ENCODE measurements around the gene PTPRB. TPM values are rescaled to one million over a fixed set of nuclear protein-coding genes. Genes with fewer than 3 reads are reported as not detected.

Gene PTPRB
- total and polyA plus RNA-seq, 2 of the 4 experiments (the other 2 are of a cell fraction), result 4.1 to 6.5 TPM

- H3K4ac ChIP-seq (ENCODE audit: low read depth, low read length), result no peak overlapping the region
- TF ChIP-seq NFE2L2 (IDR thresholded peaks at IDR 0.05; ENCODE audit: low read depth, low read length) (no peak), MXI1 (IDR thresholded peaks at IDR 0.05; ENCODE audit: borderline replicate concordance, low read depth, low read length) (no peak), ELK1 (IDR thresholded peaks at IDR 0.05; ENCODE audit: borderline replicate concordance, low read depth, low read length) (no peak), MAZ (IDR thresholded peaks at IDR 0.05; ENCODE audit: borderline replicate concordance, low read depth, low read length) (no peak), USF2 (IDR thresholded peaks at IDR 0.05; ENCODE audit: low read depth, low read length) (no peak), RAD21 (IDR thresholded peaks at IDR 0.05; ENCODE audit: low read length) (no peak), FOS (IDR thresholded peaks at IDR 0.05; ENCODE audit: low read depth, low read length) (no peak), MAFK (IDR thresholded peaks at IDR 0.05; ENCODE audit: low read depth, low read length) (no peak), RFX5 (IDR thresholded peaks at IDR 0.05; ENCODE audit: low read depth, low read length) (no peak)
- TF ChIP-seq, protein P1, sequence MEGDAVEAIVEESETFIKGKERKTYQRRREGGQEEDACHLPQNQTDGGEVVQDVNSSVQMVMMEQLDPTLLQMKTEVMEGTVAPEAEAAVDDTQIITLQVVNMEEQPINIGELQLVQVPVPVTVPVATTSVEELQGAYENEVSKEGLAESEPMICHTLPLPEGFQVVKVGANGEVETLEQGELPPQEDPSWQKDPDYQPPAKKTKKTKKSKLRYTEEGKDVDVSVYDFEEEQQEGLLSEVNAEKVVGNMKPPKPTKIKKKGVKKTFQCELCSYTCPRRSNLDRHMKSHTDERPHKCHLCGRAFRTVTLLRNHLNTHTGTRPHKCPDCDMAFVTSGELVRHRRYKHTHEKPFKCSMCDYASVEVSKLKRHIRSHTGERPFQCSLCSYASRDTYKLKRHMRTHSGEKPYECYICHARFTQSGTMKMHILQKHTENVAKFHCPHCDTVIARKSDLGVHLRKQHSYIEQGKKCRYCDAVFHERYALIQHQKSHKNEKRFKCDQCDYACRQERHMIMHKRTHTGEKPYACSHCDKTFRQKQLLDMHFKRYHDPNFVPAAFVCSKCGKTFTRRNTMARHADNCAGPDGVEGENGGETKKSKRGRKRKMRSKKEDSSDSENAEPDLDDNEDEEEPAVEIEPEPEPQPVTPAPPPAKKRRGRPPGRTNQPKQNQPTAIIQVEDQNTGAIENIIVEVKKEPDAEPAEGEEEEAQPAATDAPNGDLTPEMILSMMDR (conservative IDR thresholded peaks at IDR 0.05; ENCODE audit: low read depth, low read length), result no peak
- no peaks in the 10 kb centered on the region for H3K9me1 ChIP-seq (ENCODE audit: insufficient read depth, low read length)
- H3K4me2 ChIP-seq (ENCODE audit: low read depth, low read length), result no peak overlapping the region
- no peaks in the 10 kb centered on the region for H3K27me3 ChIP-seq (ENCODE audit: control insufficient read depth, insufficient read depth, low read length)
- no peak for ATAC-seq (ENCODE audit: low read depth)
- H4K20me1 ChIP-seq (ENCODE audit: insufficient read depth, low read length), result no peaks in the 10 kb centered on the region
- no peak overlapping the region for H3K4me3 ChIP-seq (ENCODE audit: insufficient read depth, low read depth, low read length)
- no peaks in the 10 kb centered on the region for H3K4me1 ChIP-seq (ENCODE audit: control insufficient read depth, insufficient read depth, low read length)
- no peak overlapping the region for H3K23ac ChIP-seq (ENCODE audit: low read depth, low read length)
- intact Hi-C loops (cut with micrococcal nuclease) (no loop called here), dilution Hi-C loops (cut with HindIII; ENCODE audit: low sequenced_read_pairs, unreplicated experiment) (no loop called here), in situ Hi-C loops (cut with MboI; ENCODE audit: low sequenced_read_pairs) (no loop called here)
- H2BK120ac ChIP-seq (ENCODE audit: low read depth, low read length), result no peak overlapping the region
- WGBS, 2 experiments (ENCODE audit: extremely low coverage in 2 of 2, insufficient read length in 1 of 2), result no CpG with 5 or more reads among the region's 5 CpGs
- H3K9me3 ChIP-seq (ENCODE audit: control insufficient read depth, insufficient read depth, low read length), result no peaks in the 10 kb centered on the region
- H2AK5ac ChIP-seq (ENCODE audit: low read depth, low read length), result no peak overlapping the region
- H4K8ac ChIP-seq (ENCODE audit: low read depth in 2 of 2, low read length in 2 of 2), result no peak overlapping the region
- H4K5ac ChIP-seq (ENCODE audit: low read depth, low read length), result no peak overlapping the region
- H3K18ac ChIP-seq (ENCODE audit: low read depth, low read length), result no peak overlapping the region
- no peak overlapping the region for H2AK9ac ChIP-seq (replicated peaks; ENCODE audit: low read depth, low read length, poor library complexity)
- H3K14ac ChIP-seq (replicated peaks; ENCODE audit: low read depth, low read length), result no peak overlapping the region
- no peak overlapping the region for H3K9ac ChIP-seq (ENCODE audit: low read depth, low read length)
- no peak overlapping the region for H3K27ac ChIP-seq (ENCODE audit: insufficient read depth, low read length)
- no peak overlapping the region for H2BK20ac ChIP-seq (ENCODE audit: low read depth, low read length)
- DNase-seq, result no peak
- no peak overlapping the region for H2BK15ac ChIP-seq (ENCODE audit: low read depth, low read length)
- no peak overlapping the region for H3K56ac ChIP-seq (ENCODE audit: extremely low read depth, insufficient read depth, low read length)
- H2AFZ ChIP-seq (replicated peaks; ENCODE audit: low read length, poor library complexity), result no peak overlapping the region
- H2BK5ac ChIP-seq (ENCODE audit: low read depth, low read length, poor library complexity, severe bottlenecking), result no peak overlapping the region
- no peaks in the 10 kb centered on the region for H3K36me3 ChIP-seq (ENCODE audit: control insufficient read depth, insufficient read depth, low read length)
- no peaks in the 10 kb centered on the region for H3K79me1 ChIP-seq (ENCODE audit: low read depth in 1 of 2, low read length in 2 of 2)
- no peak overlapping the region for H4K91ac ChIP-seq (ENCODE audit: insufficient read depth, low read depth, low read length)
- POLR2A ChIA-PET (ENCODE audit: unreplicated experiment), result no interaction called here
- CTCF ChIA-PET, result no interaction called here
- no TSS peak for BruUV-seq (replicated peaks)
Observed at GRCh38 chr12:70660002-70660604, 22.9 kb upstream of the PTPRB start.
